Measurements from ENCODE around the gene P3H2.
"Not testable (repeated sequence)": the region's sequence is repeated elsewhere in the genome, so short reads cannot be mapped to it uniquely, and the experiment has no call there.

The P3H2 gene

DNA sequence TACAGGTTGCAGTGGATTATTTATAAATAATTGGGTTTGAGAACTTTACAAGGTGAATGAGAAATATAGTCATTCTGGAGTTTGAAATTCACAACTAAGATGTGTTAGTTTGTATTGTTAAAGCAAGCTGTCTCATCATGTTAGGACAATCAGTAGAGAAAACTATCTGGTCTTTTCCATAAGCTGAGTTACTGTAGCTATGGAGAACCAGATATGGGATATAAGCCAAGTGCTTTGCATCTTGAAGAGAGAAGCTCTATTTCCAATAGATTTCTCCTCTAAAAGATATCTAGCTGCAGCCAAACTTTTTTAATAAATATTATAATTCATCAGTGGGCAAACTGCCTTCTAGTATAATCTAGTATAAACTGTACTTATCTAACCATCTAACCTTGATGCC is 11.3 kb downstream of the P3H2 start:
- H3K4me1 Mint-ChIP-seq = no peaks in the 10 kb centered on the region
- ATAC-seq (no peak), DNase-seq (no peak)
- H3K27me3 Mint-ChIP-seq = peaks cover 25% of the 10 kb centered on the region
- no peak overlapping the region for H3K27ac Mint-ChIP-seq
- H3K4me3 Mint-ChIP-seq = no peak overlapping the region
- H3K9me3 Mint-ChIP-seq = no peaks in the 10 kb centered on the region

DNA sequence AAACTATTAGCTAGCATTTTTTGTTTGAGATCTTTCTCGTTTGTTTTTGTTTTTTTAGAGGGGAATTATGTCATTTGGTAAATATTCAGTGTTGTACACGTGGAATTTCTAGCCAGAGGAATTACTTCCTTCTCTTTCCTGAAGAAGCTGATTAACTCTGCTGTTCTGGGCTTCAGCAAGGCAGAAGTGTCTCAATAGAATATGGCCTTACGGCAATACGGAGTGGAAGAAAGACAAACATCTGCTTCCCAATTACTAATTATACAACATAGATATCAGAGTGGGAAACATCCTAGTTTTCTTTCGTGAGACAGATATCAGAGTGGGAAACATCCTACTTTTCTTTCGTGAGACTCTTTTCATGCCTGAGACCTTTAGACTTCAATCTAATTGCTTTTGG is 11.9 kb downstream of the P3H2 start:
- Mint-ChIP-seq H3K4me1 (no peaks in the 10 kb centered on the region), H3K9me3 (no peaks in the 10 kb centered on the region), H3K4me3 (no peak overlapping the region), H3K27ac (no peak overlapping the region), H3K27me3 (peaks cover 29% of the 10 kb centered on the region)
- no peak for DNase-seq
- ATAC-seq = no peak

DNA sequence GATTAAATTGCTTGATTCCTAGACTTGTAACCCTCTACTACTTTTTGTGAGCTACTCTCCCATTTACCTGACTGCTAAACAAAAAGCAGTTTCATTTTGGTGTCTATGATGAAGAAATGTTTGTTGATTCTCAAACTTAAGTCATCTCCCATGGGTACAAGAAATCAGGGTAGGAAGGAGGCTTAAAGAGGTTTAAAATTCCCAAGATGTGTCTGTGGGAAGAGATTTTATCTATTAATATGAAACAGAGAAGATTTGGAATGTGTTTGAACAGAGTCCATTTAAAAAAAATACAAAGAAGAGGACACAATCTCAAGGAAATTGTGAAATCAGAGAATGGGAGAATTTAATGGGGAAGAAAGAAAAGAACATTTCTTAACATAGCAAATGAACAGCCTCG is 14.8 kb downstream of the P3H2 start:
- Mint-ChIP-seq H3K4me3 (no peak overlapping the region), H3K4me1 (peaks cover 6% of the 10 kb centered on the region), H3K9me3 (no peaks in the 10 kb centered on the region), H3K27ac (no peak overlapping the region), H3K27me3 (peaks cover 42% of the 10 kb centered on the region)
- no peak for ATAC-seq
- no peak for DNase-seq

DNA sequence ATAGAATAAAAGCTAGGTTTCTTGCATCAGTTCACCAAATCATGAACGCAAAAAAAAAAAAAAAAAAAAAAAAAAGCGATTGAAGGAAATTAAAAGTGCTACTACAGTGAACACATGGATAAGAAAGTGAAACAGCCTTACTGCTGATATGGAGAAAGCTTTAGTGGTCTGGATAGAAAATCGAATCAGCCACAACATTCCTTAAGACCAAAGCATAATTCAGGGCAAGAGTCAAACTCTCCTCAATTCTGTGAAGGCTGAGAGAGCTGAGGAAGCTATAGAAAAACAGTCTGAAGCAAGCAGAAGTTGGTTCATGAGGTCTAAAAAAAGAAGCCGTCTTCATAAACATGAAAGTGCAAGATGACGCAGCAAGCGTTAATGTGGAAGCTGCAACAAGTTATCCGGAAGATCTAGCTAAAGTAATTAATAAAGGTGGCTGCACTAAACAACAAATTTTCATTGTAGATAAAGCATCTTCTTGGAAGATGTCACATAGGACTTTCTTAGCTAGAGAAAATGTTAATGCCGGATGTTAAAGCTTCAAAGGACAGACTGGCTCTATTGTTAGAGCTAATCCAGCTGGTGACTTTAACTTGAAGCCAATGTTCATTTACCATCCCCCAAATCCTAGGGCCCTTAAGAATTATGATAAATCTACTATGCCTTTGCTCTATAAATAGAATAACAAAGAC is 19.2 kb downstream of the P3H2 start:
- H3K27ac Mint-ChIP-seq = no peak overlapping the region
- DNase-seq (no peak), ATAC-seq (no peak)
- H3K27me3 Mint-ChIP-seq = peaks cover 39% of the 10 kb centered on the region
- no peaks in the 10 kb centered on the region for H3K9me3 Mint-ChIP-seq
- H3K4me3 Mint-ChIP-seq = peak overlapping the region; percentile 50 to 70
- H3K4me1 Mint-ChIP-seq = peaks cover 6% of the 10 kb centered on the region

DNA sequence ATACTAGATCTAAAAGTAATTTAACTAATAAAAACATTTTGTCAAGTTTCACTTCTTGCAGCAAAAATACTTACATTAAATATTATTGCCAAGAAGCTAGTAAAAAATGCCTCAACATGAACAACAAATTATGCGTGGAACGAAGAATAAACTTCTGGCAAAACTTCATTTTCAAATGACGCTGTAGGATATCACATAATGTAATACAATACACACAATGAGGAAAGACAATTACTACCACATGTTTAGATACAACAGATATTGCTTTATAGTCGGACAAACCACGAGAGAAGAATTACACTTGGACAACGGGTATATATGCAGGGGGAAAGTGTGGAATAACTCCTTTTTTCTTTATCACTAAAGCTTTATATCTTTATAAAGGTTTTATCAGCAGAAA is 21.6 kb downstream of the P3H2 start:
- Mint-ChIP-seq H3K9me3 (no peaks in the 10 kb centered on the region), H3K27ac (no peak overlapping the region), H3K4me1 (peaks cover 6% of the 10 kb centered on the region), H3K27me3 (peaks cover 23% of the 10 kb centered on the region), H3K4me3 (no peak overlapping the region)
- no peak for DNase-seq
- no peak for ATAC-seq

DNA sequence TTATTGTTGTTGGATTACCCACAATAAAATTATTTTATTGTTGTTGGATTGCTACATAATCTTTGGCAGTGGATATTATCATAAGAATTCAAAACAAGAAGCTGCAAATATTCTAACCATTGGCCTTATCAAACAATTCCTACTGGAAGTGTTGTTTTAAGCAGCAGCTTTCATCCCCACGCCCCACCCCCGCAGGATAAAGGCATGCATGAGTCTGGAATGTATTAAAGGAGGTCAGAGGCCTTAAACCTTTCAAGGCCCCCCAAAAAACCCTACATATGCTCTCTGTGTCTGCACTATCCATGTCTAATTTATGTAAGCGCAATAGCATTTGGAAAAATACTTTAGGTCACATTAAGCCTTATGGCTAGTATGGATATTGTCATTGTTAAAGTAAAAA is 23.1 kb downstream of the P3H2 start:
- Mint-ChIP-seq H3K27ac (no peak overlapping the region), H3K4me1 (peaks cover 6% of the 10 kb centered on the region), H3K4me3 (no peak overlapping the region), H3K27me3 (peaks cover 16% of the 10 kb centered on the region), H3K9me3 (no peaks in the 10 kb centered on the region)
- ATAC-seq (no peak), DNase-seq (no peak)

DNA sequence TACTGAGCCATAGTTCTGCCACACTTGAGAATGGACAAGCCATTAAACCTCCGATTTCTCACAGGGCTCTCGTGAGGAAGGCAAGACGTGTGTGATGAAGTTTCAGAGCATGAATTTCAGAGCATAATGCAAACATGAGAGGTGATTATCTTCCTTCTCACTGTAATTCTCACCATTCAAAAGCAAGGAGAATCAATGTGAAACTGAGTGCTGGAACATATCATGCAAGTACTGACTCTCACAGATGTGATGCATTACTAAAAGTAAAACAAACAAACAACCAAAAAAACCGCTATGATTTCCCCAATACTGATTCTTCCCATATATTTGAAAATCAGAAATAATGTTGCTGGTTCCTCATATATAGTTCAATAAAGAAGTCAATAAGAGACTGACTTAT is 23.7 kb downstream of the P3H2 start:
- DNase-seq = no peak
- Mint-ChIP-seq H3K4me1 (peaks cover 6% of the 10 kb centered on the region), H3K27me3 (peaks cover 10% of the 10 kb centered on the region), H3K4me3 (no peak overlapping the region), H3K9me3 (no peaks in the 10 kb centered on the region), H3K27ac (no peak overlapping the region)
- ATAC-seq = no peak

DNA sequence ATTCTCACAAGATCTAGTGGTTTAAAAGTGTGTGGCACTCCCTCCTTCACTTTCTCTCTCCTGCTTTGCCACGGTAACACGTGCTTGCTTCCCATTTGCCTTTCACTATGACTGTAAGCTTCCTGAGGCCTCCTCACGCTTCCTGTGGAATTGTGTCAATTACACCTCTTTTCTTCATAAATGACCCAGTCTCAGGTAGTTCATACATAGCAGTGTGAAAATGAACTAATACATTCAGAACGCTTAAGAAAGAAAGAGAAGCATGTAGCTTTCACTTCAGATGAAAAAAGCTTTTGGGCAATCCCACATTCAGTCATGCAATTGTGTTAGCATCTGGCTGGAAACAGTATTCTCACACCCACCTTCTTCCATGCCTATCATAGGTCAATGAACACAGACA is 24.4 kb downstream of the P3H2 start:
- peaks cover 5% of the 10 kb centered on the region for H3K4me1 Mint-ChIP-seq
- ATAC-seq = no peak
- peaks cover 7% of the 10 kb centered on the region for H3K27me3 Mint-ChIP-seq
- no peak overlapping the region for H3K4me3 Mint-ChIP-seq
- DNase-seq = no peak
- peak overlapping the region in 1 of 2 donors; percentile 3 for H3K27ac Mint-ChIP-seq
- H3K9me3 Mint-ChIP-seq = peaks cover 0 to 4% of the 10 kb centered on the region in 2 donors

DNA sequence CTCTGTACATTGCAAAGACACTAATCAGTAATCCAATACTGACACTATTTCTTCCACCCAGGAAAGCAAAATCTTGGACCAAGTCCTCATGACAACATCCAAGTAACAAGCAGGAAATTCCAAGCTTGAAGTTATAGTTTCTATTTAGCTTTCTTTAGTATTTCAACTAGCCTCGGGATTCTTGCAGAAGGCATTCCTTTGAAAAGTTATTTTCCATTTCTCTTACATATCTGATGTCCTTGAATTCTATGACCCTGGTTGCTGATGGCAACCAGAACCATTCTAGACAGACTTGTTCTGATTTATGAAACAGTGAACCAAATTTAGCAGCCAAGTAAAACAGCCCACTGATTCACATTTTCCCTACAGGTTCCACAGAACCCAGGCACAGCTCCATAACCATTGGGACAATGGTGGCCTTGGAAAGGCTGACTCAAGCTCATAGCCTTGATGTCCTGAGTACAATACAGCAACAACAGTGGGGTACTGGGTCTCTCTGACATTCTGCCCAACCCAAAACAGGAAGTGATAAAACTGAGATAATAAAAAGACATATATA is 26.5 kb downstream of the P3H2 start:
- no peak for ATAC-seq
- peaks cover 0 to 4% of the 10 kb centered on the region in 2 donors for H3K9me3 Mint-ChIP-seq
- H3K4me1 Mint-ChIP-seq = no peaks in the 10 kb centered on the region
- H3K27me3 Mint-ChIP-seq = no peaks in the 10 kb centered on the region
- DNase-seq = no peak
- H3K27ac Mint-ChIP-seq = no peak overlapping the region
- no peak overlapping the region for H3K4me3 Mint-ChIP-seq

DNA sequence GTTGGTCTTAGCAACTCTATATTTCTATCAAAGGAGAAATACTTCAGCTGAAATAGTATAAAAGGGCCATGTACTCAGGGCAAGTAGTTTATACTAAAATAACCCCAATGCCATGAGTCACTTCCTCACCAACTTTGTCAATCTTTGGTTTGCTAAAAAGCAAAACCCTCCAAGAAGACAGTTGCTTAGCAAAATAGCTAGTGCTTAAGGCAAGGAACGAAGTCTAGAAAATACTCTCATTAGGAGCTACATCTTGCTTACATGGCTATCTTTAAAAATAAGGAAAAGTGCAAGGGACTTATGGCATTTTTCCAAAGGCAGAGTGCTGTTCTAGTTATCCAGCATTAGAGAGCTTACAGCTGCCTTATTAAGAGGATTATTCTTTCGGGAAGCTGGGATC is 28.4 kb downstream of the P3H2 start:
- H3K27ac Mint-ChIP-seq = no peak overlapping the region
- H3K27me3 Mint-ChIP-seq = peaks cover 8% of the 10 kb centered on the region
- ATAC-seq (no peak), DNase-seq (no peak)
- H3K4me1 Mint-ChIP-seq = no peaks in the 10 kb centered on the region
- H3K4me3 Mint-ChIP-seq = no peak overlapping the region
- peaks cover 0 to 4% of the 10 kb centered on the region in 2 donors for H3K9me3 Mint-ChIP-seq

DNA sequence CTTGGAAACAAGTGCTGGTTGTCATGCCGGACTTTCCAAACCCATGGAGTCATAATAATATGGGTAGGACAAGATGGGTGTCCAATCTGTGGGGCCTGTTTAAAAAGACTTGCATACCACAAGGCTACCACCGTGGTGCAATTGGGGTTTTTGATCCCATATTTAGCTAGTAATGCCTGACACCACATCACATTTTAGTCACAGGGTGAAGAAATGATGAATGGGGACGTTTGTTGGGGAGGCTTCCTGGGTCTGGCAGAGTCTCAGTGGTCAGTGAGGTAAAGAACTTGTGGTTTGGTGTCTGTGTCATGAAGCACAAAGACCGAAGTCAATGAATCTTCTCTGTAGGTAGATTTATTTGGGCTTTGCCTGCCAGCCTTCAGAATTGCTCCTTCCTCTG is 31.0 kb downstream of the P3H2 start:
- H3K27me3 Mint-ChIP-seq = peaks cover 14% of the 10 kb centered on the region
- no peak overlapping the region for H3K27ac Mint-ChIP-seq
- no peaks in the 10 kb centered on the region for H3K4me1 Mint-ChIP-seq
- H3K4me3 Mint-ChIP-seq = no peak overlapping the region
- peak; percentile 40 for ATAC-seq
- peaks cover 0 to 4% of the 10 kb centered on the region in 2 donors for H3K9me3 Mint-ChIP-seq
- peak in 1 of 2 donors; percentile 8 for DNase-seq

DNA sequence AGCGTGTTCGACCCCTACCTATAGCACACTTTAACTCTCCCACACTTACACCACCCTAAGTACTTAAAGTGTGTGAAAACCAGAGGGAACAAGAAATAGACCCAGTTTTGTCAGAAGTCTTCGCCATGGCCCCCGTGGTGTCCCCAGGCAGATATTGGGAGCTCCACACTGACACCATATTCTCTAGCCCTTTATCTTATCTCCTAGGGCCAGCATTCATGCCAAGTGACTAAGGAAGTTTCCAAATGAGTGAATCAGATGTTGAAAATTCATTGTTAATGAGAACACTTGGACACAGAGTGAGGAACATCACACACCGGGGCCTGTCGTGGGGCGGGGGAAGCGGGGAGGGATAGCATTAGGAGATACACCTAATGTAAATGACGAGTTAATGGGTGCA is 31.8 kb downstream of the P3H2 start:
- H3K4me1 Mint-ChIP-seq = no peaks in the 10 kb centered on the region
- no peak overlapping the region for H3K4me3 Mint-ChIP-seq
- no peak overlapping the region for H3K27ac Mint-ChIP-seq
- peaks cover 16% of the 10 kb centered on the region for H3K27me3 Mint-ChIP-seq
- H3K9me3 Mint-ChIP-seq = peaks cover 0 to 4% of the 10 kb centered on the region in 2 donors
- ATAC-seq (no peak), DNase-seq (no peak)

DNA sequence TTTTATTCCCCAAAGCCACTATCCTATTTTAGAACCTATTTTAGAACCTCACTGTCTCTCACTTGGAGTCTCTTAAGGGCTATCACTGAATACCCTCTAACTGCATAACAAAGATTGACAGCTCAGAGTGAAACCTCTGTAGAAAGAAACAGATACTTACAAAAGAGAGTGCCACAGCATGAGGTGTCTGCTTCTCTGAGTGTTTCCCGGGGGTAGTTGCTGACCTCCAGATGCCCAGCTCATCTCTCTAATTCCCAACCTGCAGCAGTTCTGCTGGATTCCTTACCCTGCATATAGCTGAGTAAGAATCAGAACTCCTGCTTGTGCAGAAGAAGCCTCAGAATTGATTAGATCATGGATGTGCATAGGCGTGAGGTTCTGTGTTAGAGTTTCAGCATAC is 34.5 kb downstream of the P3H2 start:
- peaks cover 16% of the 10 kb centered on the region for H3K27me3 Mint-ChIP-seq
- DNase-seq (no peak), ATAC-seq (no peak)
- H3K27ac Mint-ChIP-seq = no peak overlapping the region
- no peak overlapping the region for H3K4me3 Mint-ChIP-seq
- H3K9me3 Mint-ChIP-seq = no peaks in the 10 kb centered on the region
- no peaks in the 10 kb centered on the region for H3K4me1 Mint-ChIP-seq

DNA sequence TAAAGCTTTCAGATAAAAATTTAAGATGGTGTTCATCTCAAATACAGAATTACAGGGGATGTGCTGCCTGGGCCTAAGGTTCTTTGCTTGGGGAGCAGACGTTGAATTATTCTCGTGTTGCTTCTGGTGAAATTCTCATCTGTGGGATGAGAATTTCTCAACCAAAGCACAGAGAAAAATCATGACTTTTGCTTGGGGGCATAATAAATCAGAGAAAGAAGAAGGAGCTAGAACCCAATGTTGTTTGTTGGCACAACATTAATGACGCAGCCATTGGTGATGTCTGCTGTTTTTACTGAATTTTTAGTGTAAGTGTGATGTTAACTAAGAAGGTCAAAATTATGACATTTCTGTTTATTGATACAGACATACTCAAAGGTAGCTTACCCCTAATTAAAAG is 35.7 kb downstream of the P3H2 start:
- peaks cover 16% of the 10 kb centered on the region for H3K27me3 Mint-ChIP-seq
- no peaks in the 10 kb centered on the region for H3K4me1 Mint-ChIP-seq
- ATAC-seq = no peak

DNA sequence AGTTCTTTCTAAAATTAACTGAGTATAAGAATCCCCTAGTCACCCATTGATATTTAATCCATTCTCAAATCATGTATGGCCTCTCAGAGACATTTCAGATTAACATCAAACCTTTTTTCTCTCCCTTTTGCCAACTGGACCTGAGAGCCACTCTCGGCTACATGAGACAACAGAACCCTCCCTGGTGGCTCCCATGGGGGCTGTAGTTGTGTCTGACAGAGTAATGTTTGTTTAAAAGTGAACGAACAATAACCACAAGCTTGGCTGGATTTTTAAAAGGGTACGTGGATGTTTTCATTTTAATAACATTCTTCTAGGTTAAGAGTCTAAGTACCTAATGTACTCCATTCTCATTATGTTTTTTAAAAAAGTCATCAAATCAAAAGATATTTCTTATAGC is 37.1 kb downstream of the P3H2 start:
- Mint-ChIP-seq H3K27ac (no peak overlapping the region), H3K4me3 (no peak overlapping the region), H3K9me3 (no peaks in the 10 kb centered on the region), H3K4me1 (no peaks in the 10 kb centered on the region), H3K27me3 (peaks cover 16% of the 10 kb centered on the region)
- DNase-seq (no peak), ATAC-seq (no peak)

More for the DNA sequence above, 35.7 kb downstream of the P3H2 start:
- no peak overlapping the region for H3K27ac Mint-ChIP-seq
- no peak overlapping the region for H3K4me3 Mint-ChIP-seq
- H3K9me3 Mint-ChIP-seq = no peaks in the 10 kb centered on the region
- DNase-seq = no peak

DNA sequence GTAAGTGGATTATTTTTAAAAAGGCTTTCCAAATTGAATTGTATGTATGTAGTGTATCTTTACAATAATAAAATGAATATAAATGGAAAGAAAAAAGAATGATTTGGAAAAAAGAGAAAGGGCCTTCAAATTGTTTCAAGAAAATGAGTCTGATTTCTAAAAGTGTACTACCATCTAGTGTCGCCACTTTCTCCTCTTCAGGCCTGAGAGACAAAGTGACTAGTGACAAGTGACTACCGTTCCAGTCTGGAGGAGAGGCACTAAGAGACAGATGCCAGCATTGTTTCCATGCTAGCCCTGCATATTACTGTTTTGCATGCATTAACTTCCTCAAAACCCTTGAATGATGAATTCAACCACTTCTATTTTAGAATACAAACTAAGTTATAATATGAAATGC is 39.3 kb downstream of the P3H2 start:
- H3K27ac Mint-ChIP-seq = no peak overlapping the region
- ATAC-seq = no peak
- peaks cover 15% of the 10 kb centered on the region for H3K27me3 Mint-ChIP-seq
- H3K4me1 Mint-ChIP-seq = no peaks in the 10 kb centered on the region
- no peak overlapping the region for H3K4me3 Mint-ChIP-seq
- H3K9me3 Mint-ChIP-seq = no peaks in the 10 kb centered on the region
- DNase-seq = no peak

DNA sequence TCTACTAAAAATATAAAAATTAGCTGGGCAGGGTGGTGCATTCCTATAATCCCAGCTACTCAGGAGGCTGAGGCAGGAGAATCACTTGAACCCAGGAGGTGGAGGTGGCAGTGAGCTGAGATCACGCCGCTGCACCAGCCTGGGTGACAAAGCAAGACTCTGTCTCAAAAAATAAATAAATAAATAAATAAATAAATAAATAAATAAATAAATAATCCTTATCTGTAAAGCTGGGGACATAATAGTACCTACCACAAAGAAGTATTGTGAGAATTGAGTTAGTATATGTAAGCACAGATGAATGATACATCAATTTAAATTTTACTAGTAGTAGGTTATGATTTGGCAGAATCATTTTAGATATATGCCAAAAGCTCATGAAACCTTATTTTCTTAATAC is 41.5 kb downstream of the P3H2 start:
- not testable (repeated sequence) for H3K27ac Mint-ChIP-seq, H3K9me3 Mint-ChIP-seq, H3K4me1 Mint-ChIP-seq, ATAC-seq, DNase-seq, H3K4me3 Mint-ChIP-seq
- H3K27me3 Mint-ChIP-seq = peaks cover 16% of the 10 kb centered on the region
